Measurements from ENCODE around the gene MEI1.

The MEI1 gene

GRCh38 chr22:41842996-41843970 lies 144.0 kb downstream of the MEI1 start:
- no peak for DNase-seq

GRCh38 chr22:41844036-41844435 lies 144.7 kb downstream of the MEI1 start:
- no peak for DNase-seq

- no peak for DNase-seq
These were observed 145.2 kb downstream of the MEI1 start for GRCh38 chr22:41844513-41844912.

- no peak for DNase-seq
These were observed 146.3 kb downstream of the MEI1 start for GRCh38 chr22:41845380-41846267.

- no peak for DNase-seq
These were observed 147.1 kb downstream of the MEI1 start for GRCh38 chr22:41846268-41846987.

- no peak for DNase-seq
These were observed 148.0 kb downstream of the MEI1 start for GRCh38 chr22:41847300-41847699.

GRCh38 chr22:41848468-41848867 lies 149.2 kb downstream of the MEI1 start:
- DNase-seq = no peak

All from cerebellar nuclear complex (tissue), 1 donor.